Adrenal gland (tissue), 12 donors: ENCODE results near the gene RPL3. TPM values are rescaled to one million over a fixed set of nuclear protein-coding genes. Genes with fewer than 3 reads are reported as not detected.

ENCODE experiments used
- DNase-seq, 7 donors: peaks; one replicate each; pipeline ENCODE4 v3.0.0-alpha.2; 2019 to 2020
- H3K27ac ChIP-seq, 5 donors: fragments of 200-600 bp; sonication (generic) in 4 of 5; 1 replicate in 3 of 5; 2 replicates in 2 of 5; pipeline versions ENCODE4 v1.5.1 to v1.8.0; 2016 to 2020; ENCODE audit warnings: mild to moderate bottlenecking in 1 of 5
- H3K27me3 ChIP-seq: fragments of 200-600 bp; 2 replicates; pipeline ENCODE4 v1.8.0; 2021
- H3K36me3 ChIP-seq, 2 donors: fragments of 200-600 bp; replicated peaks in 1 of 2; 1 replicate in 1 of 2; 2 replicates in 1 of 2; pipeline versions ENCODE4 v1.5.1 to v1.8.0; 2018 to 2022
- H3K4me1 ChIP-seq, 2 donors: fragments of 200-600 bp; replicated peaks in 1 of 2; 1 replicate in 1 of 2; 2 replicates in 1 of 2; pipeline versions ENCODE4 v1.5.1 to v1.8.0; 2018 to 2021
- H3K4me3 ChIP-seq, 4 donors: fragments of 200-600 bp; sonication (generic) in 3 of 4; one replicate each; pipeline ENCODE4 v1.5.1; 2016 to 2018
- H3K9me3 ChIP-seq, 3 donors: fragments of 200-600 bp; sonication (generic) in 1 of 3; replicated peaks in 1 of 3; 1 replicate in 2 of 3; 2 replicates in 1 of 3; pipeline versions ENCODE4 v1.5.1 to v1.8.0; 2016 to 2021
- POLR2A ChIP-seq, 2 donors: fragments of 450-650 bp; IDR thresholded peaks; one replicate each; pipeline ENCODE4 v1.6.1; 2017; ENCODE audit warnings: antibody characterized with exemption in 2 of 2, mild to moderate bottlenecking in 2 of 2, moderate library complexity in 1 of 2
- WGBS, 4 donors: extraction: QIAGEN DNeasy Blood & Tissue Kit in 2 of 4; methylation state at CpG; one replicate each; pipeline versions ENCODE4 v1.1.5 to v1.1.7; 2013 to 2017; 5-methylcytosine and 5-hydroxymethylcytosine counted together
- intact Hi-C, 2 donors: fragments of 100-400 bp; cut with DNase I; formaldehyde crosslinking; loops; one replicate each; pipeline versions ENCODE4 v1.14.1 to v1.15.0; 2022 to 2023
- polyA plus RNA-seq, 3 donors: library from polyadenylated mRNA; stranded (reverse); fragments of 200-250 nt in 2 of 3; fragments of 350-450 nt in 1 of 3; fragmentation: Illumina TruSeq in 1 of 3; extraction: RNeasy Lipid Tissue Mini Kit (QIAGEN cat#74804) in 1 of 3; gene quantifications; one replicate each; pipeline ENCODE4 v1.2.3, GENCODE V29; 2013 to 2014
- total RNA-seq, 9 donors: library from RNA; depleted of rRNA in 4 of 9; stranded (reverse); fragments of >200 nt in 4 of 9; fragments of 120-200 nt in 1 of 9; fragmentation: NEBNext Ultra II Directional in 1 of 9; extraction: Animal tissue kit (Norgen Biotek cat#: 25700) in 1 of 9; gene quantifications; one replicate each; pipeline versions ENCODE4 v1.1.0 to v1.2.4, GENCODE V29; 2013 to 2023
- TF ChIP-seq, protein P1 (sequence below), 6 experiments: fragments of 450-650 bp in 4 of 6; fragments of 200-600 bp in 2 of 6; sonication (generic) in 1 of 6; IDR thresholded peaks; 1 replicate in 5 of 6; 2 replicates in 1 of 6; pipeline versions ENCODE4 v1.5.1 to v1.8.0; 2016 to 2021; ENCODE audit warnings: antibody characterized with exemption in 6 of 6, mild to moderate bottlenecking in 2 of 6, moderate library complexity in 1 of 6
- donor health status: healthy with polysubstance abuse.
- donor health status: Bipolar disorder and iron deficiency.
- donor health status: DM: yes; HTN: yes; CAD: no.
- donor health status: DM: no; HTN: no; CAD: no.
- donor health status: DM: no; HTN: no; CAD: no.
- donor health status: DM: yes; HTN: yes; CAD: no.

The RPL3 gene
- total and polyA plus RNA-seq, 12 donors: 1,374 to 2,713 (median 1,954) TPM

DNA sequence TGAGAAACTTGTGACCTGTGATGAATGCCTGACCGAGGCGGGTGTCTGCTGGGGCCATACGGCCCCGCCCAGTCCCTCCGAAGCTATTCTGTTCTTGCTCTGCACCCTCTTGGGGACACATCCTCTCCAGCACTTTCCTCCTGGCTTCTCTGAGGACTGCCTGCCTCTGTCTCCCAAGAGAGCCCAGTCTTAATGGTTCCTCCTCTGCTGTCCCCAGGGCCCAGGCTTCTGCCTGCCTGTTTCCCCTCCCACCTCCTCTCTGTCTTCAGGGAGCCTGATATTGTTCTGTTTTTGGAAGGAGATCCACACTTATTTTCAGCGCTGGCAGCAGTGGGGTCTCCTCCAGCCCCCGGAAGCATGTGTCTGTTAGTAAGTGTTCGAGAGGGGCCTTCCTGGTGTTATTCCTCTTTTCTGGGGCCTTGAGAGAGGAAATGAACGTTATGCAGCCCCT is 49.1 kb upstream of the RPL3 start:
- H3K27ac ChIP-seq: no peak overlapping the region
- WGBS, 4 donors: 54 to 71% (median 68%) methylated on average over 4 to 9 of the region's 9 CpGs
- no peak for TF ChIP-seq POLR2A (IDR thresholded peaks at IDR 0.05)
- TF ChIP-seq, protein P1, sequence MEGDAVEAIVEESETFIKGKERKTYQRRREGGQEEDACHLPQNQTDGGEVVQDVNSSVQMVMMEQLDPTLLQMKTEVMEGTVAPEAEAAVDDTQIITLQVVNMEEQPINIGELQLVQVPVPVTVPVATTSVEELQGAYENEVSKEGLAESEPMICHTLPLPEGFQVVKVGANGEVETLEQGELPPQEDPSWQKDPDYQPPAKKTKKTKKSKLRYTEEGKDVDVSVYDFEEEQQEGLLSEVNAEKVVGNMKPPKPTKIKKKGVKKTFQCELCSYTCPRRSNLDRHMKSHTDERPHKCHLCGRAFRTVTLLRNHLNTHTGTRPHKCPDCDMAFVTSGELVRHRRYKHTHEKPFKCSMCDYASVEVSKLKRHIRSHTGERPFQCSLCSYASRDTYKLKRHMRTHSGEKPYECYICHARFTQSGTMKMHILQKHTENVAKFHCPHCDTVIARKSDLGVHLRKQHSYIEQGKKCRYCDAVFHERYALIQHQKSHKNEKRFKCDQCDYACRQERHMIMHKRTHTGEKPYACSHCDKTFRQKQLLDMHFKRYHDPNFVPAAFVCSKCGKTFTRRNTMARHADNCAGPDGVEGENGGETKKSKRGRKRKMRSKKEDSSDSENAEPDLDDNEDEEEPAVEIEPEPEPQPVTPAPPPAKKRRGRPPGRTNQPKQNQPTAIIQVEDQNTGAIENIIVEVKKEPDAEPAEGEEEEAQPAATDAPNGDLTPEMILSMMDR (IDR thresholded peaks at IDR 0.05): no peak

DNA sequence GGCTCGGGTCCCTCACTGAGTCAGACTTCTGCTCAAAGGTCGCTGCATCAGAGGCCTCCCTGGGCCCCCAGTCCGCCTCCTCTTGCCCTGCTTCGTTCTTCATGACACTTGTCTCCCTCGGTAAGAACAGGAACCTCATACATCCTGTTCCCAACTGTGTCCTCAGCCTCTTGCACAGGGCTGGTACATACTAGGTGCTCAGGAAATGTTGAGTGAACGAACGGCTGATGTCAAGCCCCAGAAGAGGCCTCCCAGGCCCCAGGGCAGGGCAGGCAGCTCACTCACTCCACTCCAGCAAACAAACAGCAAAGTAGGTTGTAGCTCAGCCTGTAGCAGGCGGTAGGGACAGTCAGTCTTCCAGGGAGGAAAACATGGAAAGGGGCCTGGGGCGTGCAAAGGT is 47.6 kb upstream of the RPL3 start:
- Histone ChIP-seq H3K9me3 (no peaks in the 10 kb centered on the region), H3K4me1 (peaks cover 0 to 8% of the 10 kb centered on the region in 2 donors), H3K27ac (no peak overlapping the region), H3K36me3 (no peaks in the 10 kb centered on the region), H3K4me3 (no peak overlapping the region), H3K27me3 (no peaks in the 10 kb centered on the region)
- no peak for TF ChIP-seq POLR2A (IDR thresholded peaks at IDR 0.05)
- TF ChIP-seq, protein P1 (IDR thresholded peaks at IDR 0.05): no peak
- DNase-seq: no peak
- intact Hi-C loops: no loop called here
- 60 to 80% (median 72%) methylated on average over 6 to 9 of the region's 9 CpGs for WGBS, 4 donors

More for the DNA sequence above, 49.1 kb upstream of the RPL3 start:
- intact Hi-C loops: no loop called here
- no peak for DNase-seq
- Histone ChIP-seq H3K9me3 (no peaks in the 10 kb centered on the region), H3K4me1 (no peaks in the 10 kb centered on the region), H3K4me3 (no peak overlapping the region), H3K27me3 (no peaks in the 10 kb centered on the region), H3K36me3 (no peaks in the 10 kb centered on the region)

DNA sequence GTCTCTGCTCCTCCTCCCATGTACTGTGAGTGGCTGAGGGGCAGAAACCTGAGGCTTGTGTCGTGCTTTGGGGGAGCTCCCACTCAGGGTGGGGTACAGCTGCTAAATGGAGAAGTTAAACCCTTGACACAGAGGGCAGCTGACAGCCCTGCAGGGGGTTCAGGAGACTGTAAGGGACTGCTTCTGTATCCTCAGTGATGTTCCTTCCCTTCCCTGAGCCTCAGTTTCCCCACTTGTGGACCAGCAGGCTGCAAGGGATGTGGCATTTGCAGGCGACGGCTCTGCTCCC is 46.0 kb upstream of the RPL3 start:
- TF ChIP-seq, protein P1 (IDR thresholded peaks at IDR 0.05): no peak
- TF ChIP-seq POLR2A (IDR thresholded peaks at IDR 0.05): no peak
- H3K27me3 ChIP-seq: no peaks in the 10 kb centered on the region
- no peaks in the 10 kb centered on the region for H3K9me3 ChIP-seq
- DNase-seq: no peak
- no peak overlapping the region for H3K4me3 ChIP-seq
- WGBS, 4 donors: 83 to 96% (median 91%) methylated on average over 3 of the region's 3 CpGs
- intact Hi-C loops: no loop called here
- H3K4me1 ChIP-seq: peaks cover 0 to 9% of the 10 kb centered on the region in 2 donors
- no peaks in the 10 kb centered on the region for H3K36me3 ChIP-seq
- peak overlapping the region in 1 of 5 donors; percentile 65 for H3K27ac ChIP-seq

DNA sequence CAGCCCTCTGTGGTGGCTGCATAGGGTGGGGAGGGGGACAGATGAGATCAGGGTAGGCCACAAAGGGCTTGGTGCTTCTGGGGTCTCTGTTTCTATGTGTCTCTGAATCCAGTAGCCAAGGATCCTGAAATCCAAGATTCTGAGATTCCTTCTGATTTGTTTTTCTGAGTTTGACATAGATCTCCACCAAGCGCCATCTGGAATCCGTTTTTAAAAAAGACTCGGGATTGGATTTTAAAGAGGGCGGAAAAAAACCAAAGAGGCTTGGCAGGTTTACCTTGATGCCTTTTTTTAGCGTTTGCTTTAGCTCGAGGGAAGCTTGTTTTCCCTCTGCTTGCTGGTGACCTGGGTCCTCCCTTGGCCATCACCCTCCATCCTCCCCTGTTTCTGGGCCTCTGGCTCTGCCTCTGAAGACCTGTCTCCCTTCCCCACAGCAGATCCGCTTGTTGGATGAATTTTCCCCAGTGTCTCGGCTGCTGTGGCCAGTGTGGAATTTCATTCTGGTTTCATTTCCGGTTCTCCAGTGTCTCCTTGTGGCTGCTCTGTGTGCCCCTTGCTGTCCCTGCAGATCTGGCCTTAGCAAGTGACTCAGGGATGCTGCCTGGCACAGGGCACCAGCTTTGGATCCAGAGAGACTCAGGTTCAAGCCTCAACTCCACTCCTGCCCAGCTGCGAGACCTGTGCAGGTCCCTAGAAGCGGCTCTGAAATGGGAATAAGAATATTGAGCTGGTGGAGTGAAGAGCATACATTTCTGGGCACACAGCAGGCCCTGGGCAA is 45.5 kb upstream of the RPL3 start:
- DNase-seq: no peak
- Histone ChIP-seq H3K36me3 (no peaks in the 10 kb centered on the region), H3K27ac (peak overlapping the region in 2 of 5 donors; percentile 65 to 68), H3K9me3 (no peaks in the 10 kb centered on the region), H3K27me3 (no peaks in the 10 kb centered on the region), H3K4me1 (peaks cover 0 to 9% of the 10 kb centered on the region in 2 donors), H3K4me3 (no peak overlapping the region)
- WGBS, 4 donors: 75 to 81% (median 80%) methylated on average over 11 of the region's 11 CpGs
- TF ChIP-seq, protein P1 (IDR thresholded peaks at IDR 0.05): no peak
- no peak for TF ChIP-seq POLR2A (IDR thresholded peaks at IDR 0.05)
- intact Hi-C loops: no loop called here
